Mucosa of descending colon (tissue), 3 donors: ENCODE results near the gene MCF2L. TPM values are rescaled to one million over a fixed set of nuclear protein-coding genes. Genes with fewer than 3 reads are reported as not detected.
A peak's percentile ranks its signal among the peaks of the same experiment; 100 is the strongest.

ENCODE experiments used
- ATAC-seq: fragments of 200-7000 bp; cut with Tn5 transposase; one replicate; pipeline ENCODE4 v1.9.1; 2020; ENCODE audit warnings: mild to moderate bottlenecking, moderate library complexity
- DNase-seq, 3 donors: peaks; one replicate each; pipeline ENCODE4 v3.0.0-alpha.2; 2020
- H3K36me3 ChIP-seq: fragments of 200-600 bp; one replicate; pipeline ENCODE4 v1.8.0; 2021; ENCODE audit warnings: low read depth, mild to moderate bottlenecking
- H3K4me1 ChIP-seq: fragments of 200-600 bp; one replicate; pipeline ENCODE4 v1.8.0; 2021; ENCODE audit warnings: low read depth, mild to moderate bottlenecking
- H3K4me3 ChIP-seq: fragments of 200-600 bp; one replicate; pipeline ENCODE4 v1.8.0; 2021; ENCODE audit warnings: mild to moderate bottlenecking
- H3K9me3 ChIP-seq: fragments of 200-600 bp; one replicate; pipeline ENCODE4 v1.8.0; 2021; ENCODE audit warnings: mild to moderate bottlenecking
- CTCF ChIP-seq: fragments of 200-600 bp; IDR thresholded peaks from one replicate; pipeline ENCODE4 v1.8.0; 2022; ENCODE audit warnings: antibody characterized with exemption, mild to moderate bottlenecking
- intact Hi-C, 2 donors: fragments of 100-400 bp; cut with DNase I in 1 of 2; cut with micrococcal nuclease in 1 of 2; formaldehyde crosslinking; loops; one replicate each; pipeline versions ENCODE4 v1.11.0 to v1.11.1; 2022; cut with DNase I, micrococcal nuclease
- total RNA-seq, 3 donors: library from RNA; stranded (reverse); fragmentation: NEBNext Ultra II Directional in 2 of 3; extraction: Animal tissue kit (Norgen Biotek cat#: 25700) in 2 of 3; gene quantifications; one replicate each; pipeline versions ENCODE4 v1.2.1 to v1.2.4, GENCODE V29; 2021 to 2023
- donor health status: DM: no; HTN: no; CAD: no; lungs with moderate emphysema.
- donor health status: DM: no; HTN: no; CAD: no.
- donor health status: DM: no; HTN: yes; CAD: no.

Gene MCF2L
- total RNA-seq, 3 donors from 2014 or later, result 53.9 to 109 (median 95.4) TPM

GRCh38 chr13:113124211-113124970, 155.4 kb downstream of the MCF2L start:
- Histone ChIP-seq H3K9me3 (no peaks in the 10 kb centered on the region), H3K4me1 (peaks cover 4% of the 10 kb centered on the region), H3K36me3 (no peaks in the 10 kb centered on the region), H3K4me3 (no peak overlapping the region)
- TF ChIP-seq CTCF, result no peak
- intact Hi-C loops, result no loop called here
- peak in 1 of 3 donors; percentile 16 for DNase-seq
- ATAC-seq, result no peak

GRCh38 chr13:113125506-113126264, 156.7 kb downstream of the MCF2L start:
- intact Hi-C loops, result no loop called here
- no peak for TF ChIP-seq CTCF
- Histone ChIP-seq H3K36me3 (no peaks in the 10 kb centered on the region), H3K9me3 (no peaks in the 10 kb centered on the region), H3K4me1 (peaks cover 4% of the 10 kb centered on the region), H3K4me3 (no peak overlapping the region)
- peak in 1 of 3 donors; percentile 7 for DNase-seq
- ATAC-seq, result no peak

GRCh38 chr13:113126265-113127150, 157.5 kb downstream of the MCF2L start:
- Histone ChIP-seq H3K36me3 (no peaks in the 10 kb centered on the region), H3K4me1 (peaks cover 4% of the 10 kb centered on the region), H3K9me3 (no peaks in the 10 kb centered on the region), H3K4me3 (no peak overlapping the region)
- TF ChIP-seq CTCF, result no peak
- intact Hi-C loops, result no loop called here
- ATAC-seq (no peak), DNase-seq (peak in 1 of 3 donors; percentile 14)

- intact Hi-C loops, result no loop called here
- H3K9me3 ChIP-seq, result no peaks in the 10 kb centered on the region
- ATAC-seq (no peak), DNase-seq (peak in 1 of 3 donors; percentile 17)
- no peaks in the 10 kb centered on the region for H3K4me1 ChIP-seq
- no peak for TF ChIP-seq CTCF
- no peaks in the 10 kb centered on the region for H3K36me3 ChIP-seq
- H3K4me3 ChIP-seq, result no peak overlapping the region
Observed at GRCh38 chr13:113129480-113129879, 160.5 kb downstream of the MCF2L start.

- ATAC-seq, result no peak
- peak in 2 of 3 donors; percentile 26 to 40 for DNase-seq
- no peak overlapping the region for H3K4me3 ChIP-seq
- H3K36me3 ChIP-seq, result no peaks in the 10 kb centered on the region
- no peaks in the 10 kb centered on the region for H3K4me1 ChIP-seq
- intact Hi-C loops, result no loop called here
- TF ChIP-seq CTCF, result no peak
- H3K9me3 ChIP-seq, result no peaks in the 10 kb centered on the region
Observed at GRCh38 chr13:113129921-113130750, 161.1 kb downstream of the MCF2L start.
